ENCODE results near the gene SEMA3A. TPM values are rescaled to one million over a fixed set of nuclear protein-coding genes. Genes with fewer than 3 reads are reported as not detected.

The SEMA3A gene
- total and polyA plus RNA-seq, 7 donors: 0.23 to 83.8 (median 50.1) TPM

GRCh38 chr7:84113286-84113685, 81.3 kb downstream of the SEMA3A start:
- H3K9me3 ChIP-seq: no peaks in the 10 kb centered on the region
- peaks cover 0 to 12% (median 0%) of the 10 kb centered on the region in 4 donors for H3K36me3 ChIP-seq
- intact Hi-C loops (cut with DNase I): loop anchor here (10.0 kb wide), 1 partner anchor 62 kb away; no protein-coding TSS in a partner anchor
- peaks cover 0 to 43% (median 18%) of the 10 kb centered on the region in 4 donors for H3K4me1 ChIP-seq
- no peaks in the 10 kb centered on the region for H3K27me3 ChIP-seq
- WGBS, 2 donors: 70 to 71% methylated on average over 2 of the region's 2 CpGs
- TF ChIP-seq CTCF (IDR thresholded peaks at IDR 0.05): no peak
- TF ChIP-seq POLR2AphosphoS5 (IDR thresholded peaks at IDR 0.05): no peak
- no peak for TF ChIP-seq EP300 (IDR thresholded peaks at IDR 0.05)
- TF ChIP-seq POLR2A (IDR thresholded peaks at IDR 0.05): no peak
- H3K27ac ChIP-seq: peak overlapping the region; percentile 5 to 53 (median 46)
- no peak for DNase-seq
- H3K4me3 ChIP-seq: no peak overlapping the region

GRCh38 chr7:84112771-84113170, 81.8 kb downstream of the SEMA3A start:
- no peak for DNase-seq
- no peak for TF ChIP-seq POLR2AphosphoS5 (IDR thresholded peaks at IDR 0.05)
- TF ChIP-seq CTCF (IDR thresholded peaks at IDR 0.05): no peak
- TF ChIP-seq POLR2A (IDR thresholded peaks at IDR 0.05): no peak
- TF ChIP-seq EP300 (IDR thresholded peaks at IDR 0.05): no peak
- Histone ChIP-seq H3K4me3 (no peak overlapping the region), H3K27me3 (no peaks in the 10 kb centered on the region), H3K4me1 (peaks cover 0 to 43% (median 18%) of the 10 kb centered on the region in 4 donors), H3K36me3 (peaks cover 0 to 12% (median 0%) of the 10 kb centered on the region in 4 donors), H3K27ac (peak overlapping the region; percentile 5 to 53 (median 46)), H3K9me3 (no peaks in the 10 kb centered on the region)
- intact Hi-C loops (cut with DNase I): loop anchor here (10.0 kb wide), 1 partner anchor 62 kb away; no protein-coding TSS in a partner anchor
- 53 to 71% methylated on average over 1 of the region's 1 CpG for WGBS, 2 donors

GRCh38 chr7:84111842-84112241, 82.7 kb downstream of the SEMA3A start:
- no peak overlapping the region for H3K4me3 ChIP-seq
- peaks cover 0 to 50% (median 19%) of the 10 kb centered on the region in 4 donors for H3K4me1 ChIP-seq
- H3K36me3 ChIP-seq: peaks cover 0 to 12% (median 0%) of the 10 kb centered on the region in 4 donors
- no peak for TF ChIP-seq EP300 (IDR thresholded peaks at IDR 0.05)
- no peak for TF ChIP-seq CTCF (IDR thresholded peaks at IDR 0.05)
- TF ChIP-seq POLR2AphosphoS5 (IDR thresholded peaks at IDR 0.05): no peak
- TF ChIP-seq POLR2A (IDR thresholded peaks at IDR 0.05): no peak
- intact Hi-C loops (cut with DNase I): loop anchor here (10.0 kb wide), 1 partner anchor 63 kb away; no protein-coding TSS in a partner anchor
- H3K27ac ChIP-seq: no peak overlapping the region
- H3K27me3 ChIP-seq: no peaks in the 10 kb centered on the region
- H3K9me3 ChIP-seq: no peaks in the 10 kb centered on the region
- no peak for DNase-seq

GRCh38 chr7:84110400-84110799, 84.2 kb downstream of the SEMA3A start:
- intact Hi-C loops (cut with DNase I): loop anchor here (10.0 kb wide), 1 partner anchor 64 kb away; no protein-coding TSS in a partner anchor
- TF ChIP-seq POLR2AphosphoS5 (IDR thresholded peaks at IDR 0.05) (no peak), POLR2A (IDR thresholded peaks at IDR 0.05) (no peak), CTCF (IDR thresholded peaks at IDR 0.05) (no peak)
- Histone ChIP-seq H3K4me1 (peaks cover 0 to 50% (median 26%) of the 10 kb centered on the region in 4 donors), H3K36me3 (peaks cover 0 to 12% (median 0%) of the 10 kb centered on the region in 4 donors), H3K9me3 (no peaks in the 10 kb centered on the region), H3K4me3 (no peak overlapping the region), H3K27ac (no peak overlapping the region), H3K27me3 (no peaks in the 10 kb centered on the region)
- no peak for DNase-seq
- WGBS, 2 donors: 93 to 94% methylated on average over 3 of the region's 3 CpGs

GRCh38 chr7:84108787-84109186, 85.8 kb downstream of the SEMA3A start:
- Histone ChIP-seq H3K4me3 (no peak overlapping the region), H3K27me3 (no peaks in the 10 kb centered on the region), H3K9me3 (no peaks in the 10 kb centered on the region), H3K27ac (peak overlapping the region in 1 of 4 donors; percentile 6), H3K4me1 (peaks cover 0 to 35% (median 21%) of the 10 kb centered on the region in 4 donors), H3K36me3 (peaks cover 0 to 12% (median 0%) of the 10 kb centered on the region in 4 donors)
- TF ChIP-seq POLR2A (IDR thresholded peaks at IDR 0.05): no peak
- TF ChIP-seq CTCF (IDR thresholded peaks at IDR 0.05): no peak
- no peak for TF ChIP-seq POLR2AphosphoS5 (IDR thresholded peaks at IDR 0.05)
- no peak for TF ChIP-seq EP300 (IDR thresholded peaks at IDR 0.05)
- intact Hi-C loops (cut with DNase I): no loop called here
- 47 to 48% methylated on average over 2 of the region's 2 CpGs for WGBS, 2 donors
- DNase-seq: no peak

Data from sigmoid colon (tissue), 7 donors.